ENCODE data around the gene NPFFR1. TPM values are rescaled to one million over a fixed set of nuclear protein-coding genes. Genes with fewer than 3 reads are reported as not detected.

The NPFFR1 gene
- total RNA-seq, 1 experiment from 2014 or later, result 0.02 TPM

GRCh38 chr10:70315276-70315675 lies 31.5 kb upstream of the NPFFR1 start:
- DNase-seq (ENCODE audit: low spot score), result no peak

GRCh38 chr10:70312972-70313371 lies 29.2 kb upstream of the NPFFR1 start:
- DNase-seq (ENCODE audit: low spot score), result no peak

GRCh38 chr10:70312249-70312648 lies 28.4 kb upstream of the NPFFR1 start:
- DNase-seq (ENCODE audit: low spot score), result no peak

- DNase-seq (ENCODE audit: low spot score), result no peak
Measured at GRCh38 chr10:70311698-70312097, 27.9 kb upstream of the NPFFR1 start.

GRCh38 chr10:70309661-70310060 lies 25.9 kb upstream of the NPFFR1 start:
- no peak for DNase-seq (ENCODE audit: low spot score)

GRCh38 chr10:70308121-70309060 lies 24.6 kb upstream of the NPFFR1 start:
- no peak for DNase-seq (ENCODE audit: low spot score)

- DNase-seq (ENCODE audit: low spot score), result no peak
Measured at GRCh38 chr10:70306886-70307520, 23.2 kb upstream of the NPFFR1 start.

- DNase-seq (ENCODE audit: low spot score), result no peak
Measured at GRCh38 chr10:70306181-70306705, 22.4 kb upstream of the NPFFR1 start.

GRCh38 chr10:70303730-70304129 lies 19.9 kb upstream of the NPFFR1 start:
- no peak for DNase-seq (ENCODE audit: low spot score)

GRCh38 chr10:70302292-70302691 lies 18.5 kb upstream of the NPFFR1 start:
- DNase-seq (ENCODE audit: low spot score), result no peak

GRCh38 chr10:70300908-70301597 lies 17.2 kb upstream of the NPFFR1 start:
- no peak for DNase-seq (ENCODE audit: low spot score)

GRCh38 chr10:70300461-70300860 lies 16.7 kb upstream of the NPFFR1 start:
- DNase-seq (ENCODE audit: low spot score), result no peak

- no peak for DNase-seq (ENCODE audit: low spot score)
Measured at GRCh38 chr10:70299876-70300275, 16.1 kb upstream of the NPFFR1 start.

- no peak for DNase-seq (ENCODE audit: low spot score)
Measured at GRCh38 chr10:70298393-70298792, 14.6 kb upstream of the NPFFR1 start.

- no peak for DNase-seq (ENCODE audit: low spot score)
Measured at GRCh38 chr10:70297224-70297623, 13.4 kb upstream of the NPFFR1 start.

- peak; percentile 92 for DNase-seq (ENCODE audit: low spot score)
Measured at GRCh38 chr10:70296406-70296899, 12.6 kb upstream of the NPFFR1 start.

- DNase-seq (ENCODE audit: low spot score), result no peak
Measured at GRCh38 chr10:70295926-70296325, 12.1 kb upstream of the NPFFR1 start.

GRCh38 chr10:70295321-70295720 lies 11.5 kb upstream of the NPFFR1 start:
- DNase-seq (ENCODE audit: low spot score), result no peak

- DNase-seq (ENCODE audit: low spot score), result no peak
Measured at GRCh38 chr10:70293169-70293843, 9.5 kb upstream of the NPFFR1 start.

GRCh38 chr10:70292004-70292403 lies 8.2 kb upstream of the NPFFR1 start:
- peak; percentile 36 for DNase-seq (ENCODE audit: low spot score)

- DNase-seq (ENCODE audit: low spot score), result no peak
Measured at GRCh38 chr10:70289739-70290138, 5.9 kb upstream of the NPFFR1 start.

Data from A172 (cell line).